Gastroesophageal sphincter (tissue), 3 donors: Measurements from ENCODE around the gene GGPS1.

Source experiments
- EP300 ChIP-seq: sonication (generic); formaldehyde crosslinking; IDR thresholded peaks from one replicate; pipeline ENCODE4 v1.6.1; 2017; ENCODE audit warnings: antibody characterized with exemption, mild to moderate bottlenecking
- POLR2A ChIP-seq, 2 donors: fragments of 450-650 bp; IDR thresholded peaks; one replicate each; pipeline ENCODE4 v1.6.1; 2017; ENCODE audit warnings: antibody characterized with exemption in 2 of 2, mild to moderate bottlenecking in 2 of 2, moderate library complexity in 1 of 2
- POLR2AphosphoS5 ChIP-seq: sonication (generic); formaldehyde crosslinking; IDR thresholded peaks from one replicate; pipeline ENCODE4 v1.6.1; 2017; ENCODE audit warnings: antibody characterized with exemption
- TF ChIP-seq, protein P1 (sequence below), 4 experiments: fragments of 200-600 bp in 2 of 4; fragments of 450-650 bp in 2 of 4; sonication (generic) in 1 of 4; IDR thresholded peaks; one replicate each; pipeline ENCODE4 v1.5.1; 2017 to 2019; ENCODE audit warnings: antibody characterized with exemption in 4 of 4, mild to moderate bottlenecking in 2 of 4, moderate library complexity in 2 of 4

GRCh38 chr1:235351441-235351840 is 23.1 kb downstream of the GGPS1 start:
- TF ChIP-seq EP300 (no peak), POLR2A (IDR thresholded peaks at IDR 0.05) (no peak), POLR2AphosphoS5 (no peak)
- TF ChIP-seq, protein P1, sequence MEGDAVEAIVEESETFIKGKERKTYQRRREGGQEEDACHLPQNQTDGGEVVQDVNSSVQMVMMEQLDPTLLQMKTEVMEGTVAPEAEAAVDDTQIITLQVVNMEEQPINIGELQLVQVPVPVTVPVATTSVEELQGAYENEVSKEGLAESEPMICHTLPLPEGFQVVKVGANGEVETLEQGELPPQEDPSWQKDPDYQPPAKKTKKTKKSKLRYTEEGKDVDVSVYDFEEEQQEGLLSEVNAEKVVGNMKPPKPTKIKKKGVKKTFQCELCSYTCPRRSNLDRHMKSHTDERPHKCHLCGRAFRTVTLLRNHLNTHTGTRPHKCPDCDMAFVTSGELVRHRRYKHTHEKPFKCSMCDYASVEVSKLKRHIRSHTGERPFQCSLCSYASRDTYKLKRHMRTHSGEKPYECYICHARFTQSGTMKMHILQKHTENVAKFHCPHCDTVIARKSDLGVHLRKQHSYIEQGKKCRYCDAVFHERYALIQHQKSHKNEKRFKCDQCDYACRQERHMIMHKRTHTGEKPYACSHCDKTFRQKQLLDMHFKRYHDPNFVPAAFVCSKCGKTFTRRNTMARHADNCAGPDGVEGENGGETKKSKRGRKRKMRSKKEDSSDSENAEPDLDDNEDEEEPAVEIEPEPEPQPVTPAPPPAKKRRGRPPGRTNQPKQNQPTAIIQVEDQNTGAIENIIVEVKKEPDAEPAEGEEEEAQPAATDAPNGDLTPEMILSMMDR (IDR thresholded peaks at IDR 0.05): no peak
